Activated naive CD8-positive, alpha-beta T cell treated with anti-CD3 and anti-CD28 coated beads, Interleukin-2, amount 10 ng/mL, durations not matched to agents 7 days and 5 days (primary cell): Measurements from ENCODE around the gene RBM4B. TPM values are rescaled to one million over a fixed set of nuclear protein-coding genes. Genes with fewer than 3 reads are reported as not detected.
A peak's percentile ranks its signal among the peaks of the same experiment; 100 is the strongest.

Experiments
- ATAC-seq: fragments of 150-1000 bp; cut with Tn5 transposase; one replicate; pipeline ENCODE4 v1.10.0; 2021; ENCODE audit warnings: low read depth, moderate library complexity
- POLR2A ChIA-PET: fragments of 350-600 bp; sonication (Branson Sonifier 250); formaldehyde crosslinking; loops from one replicate; lab custom pipeline; 2021; ENCODE audit warnings: antibody characterized with exemption; lab: Charles Lee
- DNase-seq: peaks from one replicate; pipeline ENCODE4 v3.0.0; 2021
- H3K27ac Mint-ChIP-seq: one replicate; pipeline ENCODE4 v1.8.0; 2022; ENCODE audit warnings: mild to moderate bottlenecking, mixed read lengths
- H3K27me3 Mint-ChIP-seq: one replicate; pipeline ENCODE4 v1.8.0; 2022; ENCODE audit warnings: mild to moderate bottlenecking, moderate library complexity, mixed read lengths
- H3K36me3 Mint-ChIP-seq: one replicate; pipeline ENCODE4 v1.8.0; 2021; ENCODE audit warnings: mild to moderate bottlenecking, mixed read lengths
- H3K4me1 Mint-ChIP-seq: one replicate; pipeline ENCODE4 v1.8.0; 2021; ENCODE audit warnings: mixed read lengths
- H3K4me3 Mint-ChIP-seq: one replicate; pipeline ENCODE4 v1.8.0; 2022; ENCODE audit warnings: mild to moderate bottlenecking, moderate library complexity, mixed read lengths
- H3K9me3 Mint-ChIP-seq: one replicate; pipeline ENCODE4 v1.8.0; 2021; ENCODE audit warnings: mixed read lengths
- total RNA-seq, 2 experiments: library from RNA; stranded (reverse); gene quantifications; one replicate each; pipeline ENCODE4 v1.2.3, GENCODE V29; 2021

Gene RBM4B
- total RNA-seq, 2 experiments from 2014 or later, result 21.1 to 23.4 TPM

DNA sequence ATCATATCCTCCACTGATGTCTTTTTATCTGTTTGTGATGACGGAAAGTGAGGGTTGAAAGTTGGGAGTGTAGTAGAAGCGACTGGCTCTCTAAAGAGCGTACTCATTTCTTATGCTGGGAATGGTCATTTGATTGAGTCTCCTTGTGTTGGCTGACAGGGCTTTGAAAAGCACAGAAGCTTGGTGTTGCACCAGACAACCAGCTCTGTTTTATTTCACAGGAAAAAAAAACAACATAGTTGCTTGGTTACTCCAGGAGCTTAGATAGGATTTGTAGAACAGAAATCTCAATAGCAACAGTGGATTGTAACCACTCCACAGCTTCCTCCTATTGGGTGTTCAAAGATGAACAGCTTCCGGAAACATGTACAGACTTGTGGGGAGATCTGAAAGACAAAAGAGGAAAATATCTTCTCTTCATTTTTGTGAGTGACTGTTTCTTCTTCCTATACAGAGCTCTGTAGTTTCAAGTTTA is 58.6 kb downstream of the RBM4B start:
- DNase-seq (no peak), ATAC-seq (peak; percentile 11)
- H3K27ac Mint-ChIP-seq, result peak overlapping the region; percentile 97
- H3K4me3 Mint-ChIP-seq, result peak overlapping the region; percentile 96
- H3K4me1 Mint-ChIP-seq, result peaks cover 59% of the 10 kb centered on the region
- POLR2A ChIA-PET, result interaction anchor here (0.6 to 10.4 kb wide), 12 partner anchors 8 to 843 kb away, joined by 3 to 211 read pairs (median 4); partner anchors contain the start of genes ACTN3, CCDC87, CCS and RBM4
- H3K9me3 Mint-ChIP-seq, result no peaks in the 10 kb centered on the region
- H3K27me3 Mint-ChIP-seq, result no peaks in the 10 kb centered on the region
- H3K36me3 Mint-ChIP-seq, result peaks cover 50% of the 10 kb centered on the region

- DNase-seq, result no peak
- Mint-ChIP-seq H3K36me3 (peaks cover 36% of the 10 kb centered on the region), H3K27ac (peak overlapping the region; percentile 97), H3K9me3 (no peaks in the 10 kb centered on the region), H3K27me3 (no peaks in the 10 kb centered on the region), H3K4me1 (peaks cover 41% of the 10 kb centered on the region), H3K4me3 (peak overlapping the region; percentile 96)
- POLR2A ChIA-PET, result interaction anchor here (0.6 to 10.4 kb wide), 24 partner anchors 9 to 607 kb away, joined by 3 to 211 read pairs (median 5); partner anchors contain the start of genes ACTN3, B4GAT1, BBS1 and CCDC87
- no peak for ATAC-seq
Observed at GRCh38 chr11:66617155-66617834, 60.4 kb downstream of the RBM4B start.

DNA sequence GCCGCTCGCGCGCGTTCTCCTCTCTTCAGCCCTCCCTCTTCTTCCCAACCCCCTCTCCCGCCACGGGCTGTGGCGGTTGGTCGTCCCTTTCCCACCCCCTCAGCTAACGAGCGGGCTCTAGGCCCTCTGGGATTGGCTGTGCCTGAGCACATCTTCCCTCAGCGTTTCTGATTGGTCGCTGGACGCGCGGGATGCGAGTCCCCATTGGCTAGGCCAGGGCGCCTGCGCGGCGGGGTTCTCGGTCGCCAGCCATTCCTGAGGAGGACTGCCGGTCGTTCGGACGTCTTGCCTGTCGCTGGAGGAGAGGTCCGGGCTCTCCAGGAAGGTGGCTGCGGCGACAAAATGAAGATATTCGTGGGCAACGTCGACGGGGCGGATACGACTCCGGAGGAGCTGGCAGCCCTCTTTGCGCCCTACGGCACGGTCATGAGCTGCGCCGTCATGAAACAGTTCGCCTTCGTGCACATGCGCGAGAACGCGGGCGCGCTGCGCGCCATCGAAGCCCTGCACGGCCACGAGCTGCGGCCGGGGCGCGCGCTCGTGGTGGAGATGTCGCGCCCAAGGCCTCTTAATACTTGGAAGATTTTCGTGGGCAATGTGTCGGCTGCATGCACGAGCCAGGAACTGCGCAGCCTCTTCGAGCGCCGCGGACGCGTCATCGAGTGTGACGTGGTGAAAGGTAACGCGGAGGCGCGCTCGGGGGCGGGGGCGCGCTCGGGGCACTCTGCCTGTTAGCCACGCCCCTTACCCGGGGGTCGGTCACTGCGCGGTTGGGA is 61.1 kb downstream of the RBM4B start, which contains the start of gene RBM14:
RBM14 (plus strand) TSS at position 252 of the 776 bp plus-strand sequence; CDS start at position 343, 91 bp downstream.
- ATAC-seq, result peak; percentile 96
- POLR2A ChIA-PET, result interaction anchor here (0.6 to 10.4 kb wide), 26 partner anchors 8 to 304 kb away, joined by 3 to 211 read pairs (median 4); partner anchors contain the start of genes ACTN3, B4GAT1, BBS1 and CCDC87
- Mint-ChIP-seq H3K27me3 (no peaks in the 10 kb centered on the region), H3K27ac (peak within 1 kb of the TSS; percentile 97), H3K4me1 (peaks cover 35% of the 10 kb centered on the region), H3K36me3 (peaks cover 34% of the 10 kb centered on the region), H3K9me3 (no peaks in the 10 kb centered on the region), H3K4me3 (peak within 1 kb of the TSS; percentile 96)
- DNase-seq, result peak; percentile 97

Other genes starting within 250 kb of the RBM4B start
- gene MRPL11, start 239.0 kb downstream of the RBM4B start, total RNA-seq, result 10 to 100 TPM; 53.9 to 64.4 TPM
- 10 to 100 TPM; 10.6 to 10.7 TPM for gene PELI3, start 211.0 kb downstream of the RBM4B start, total RNA-seq
- 10 to 100 TPM; 44.9 to 45.7 TPM for gene DPP3, start 197.5 kb downstream of the RBM4B start, total RNA-seq
- 10 to 100 TPM; 22.6 to 26.4 TPM for gene BBS1, start 167.3 kb downstream of the RBM4B start, total RNA-seq
- 10 to 100 TPM; 22.1 to 23.0 TPM for gene ZDHHC24, start 131.8 kb downstream of the RBM4B start, total RNA-seq
- gene ACTN3, start 131.0 kb downstream of the RBM4B start, total RNA-seq, result under 1 TPM in 1 of 2 experiments, not detected in 1; 0.11 TPM
- gene CTSF, start 109.3 kb downstream of the RBM4B start, total RNA-seq, result 10 to 100 TPM; 13.5 to 14.2 TPM
- gene CCDC87, start 84.8 kb downstream of the RBM4B start, total RNA-seq, result under 1 TPM; 0.09 to 0.14 TPM
- 10 to 100 TPM; 46.6 to 47.5 TPM for gene CCS, start 84.7 kb downstream of the RBM4B start, total RNA-seq
- gene RBM14, start 61.3 kb downstream of the RBM4B start, total RNA-seq, result 100 to 1,000 TPM; 150 to 151 TPM
- gene RBM4, start 39.2 kb downstream of the RBM4B start, total RNA-seq, result 100 to 1,000 TPM; 152 to 158 TPM
- gene SPTBN2, start 51.3 kb upstream of the RBM4B start, total RNA-seq, result 1 to 10 TPM; 1.3 to 1.6 TPM
- 10 to 100 TPM; 23.0 to 27.2 TPM for gene RCE1, start 165.6 kb upstream of the RBM4B start, total RNA-seq
- 10 to 100 TPM; 16.4 to 17.0 TPM for gene LRFN4, start 179.2 kb upstream of the RBM4B start, total RNA-seq